TTC549 (cell line): Measurements from ENCODE around the gene NUMBL.
"Not testable (repeated sequence)": the region's sequence is repeated elsewhere in the genome, so short reads cannot be mapped to it uniquely, and the experiment has no call there.

ENCODE experiments used
- FAIRE-seq: peaks from 2 replicates; lab custom pipeline; 2012; peaks lifted over from hg19 to GRCh38; lab: Jason Lieb, UNC

NUMBL gene

DNA sequence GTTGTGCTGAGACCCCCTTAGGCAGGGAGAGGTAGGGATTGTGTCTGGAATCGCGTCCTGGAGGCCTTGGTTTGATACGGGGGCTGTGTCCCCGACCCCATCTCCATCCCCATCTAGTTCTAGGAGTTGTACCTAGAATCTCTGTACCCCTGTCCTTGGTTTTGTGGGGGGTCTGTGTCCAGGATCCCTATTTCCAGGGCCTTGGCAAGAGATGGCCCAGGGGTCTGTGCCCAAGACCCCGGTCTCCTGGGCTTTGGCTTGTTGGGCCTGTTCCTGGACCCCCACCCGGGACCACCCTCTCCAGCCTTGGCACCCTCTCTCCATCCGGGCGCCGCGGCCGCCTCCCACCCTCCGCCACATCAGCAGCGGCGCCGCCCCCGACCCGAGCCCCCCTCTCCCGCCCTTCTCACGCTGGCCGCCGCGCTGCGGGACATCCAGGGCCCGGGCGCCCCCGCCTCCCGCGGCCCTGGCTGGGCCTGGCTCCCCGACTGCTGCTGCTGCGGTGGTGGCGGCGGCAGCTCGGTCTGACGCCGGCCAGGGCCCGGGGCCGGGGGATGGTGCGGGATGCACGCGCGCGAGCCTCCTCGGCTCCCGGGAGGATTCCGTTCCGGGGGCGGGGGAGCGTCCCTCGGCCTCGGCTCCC, at the start of gene NUMBL:
TSS of gene NUMBL (minus strand) at position 602 of the 643 bp plus-strand sequence. CDS start at position 434, 168 bp downstream.
- no peak for FAIRE-seq

DNA sequence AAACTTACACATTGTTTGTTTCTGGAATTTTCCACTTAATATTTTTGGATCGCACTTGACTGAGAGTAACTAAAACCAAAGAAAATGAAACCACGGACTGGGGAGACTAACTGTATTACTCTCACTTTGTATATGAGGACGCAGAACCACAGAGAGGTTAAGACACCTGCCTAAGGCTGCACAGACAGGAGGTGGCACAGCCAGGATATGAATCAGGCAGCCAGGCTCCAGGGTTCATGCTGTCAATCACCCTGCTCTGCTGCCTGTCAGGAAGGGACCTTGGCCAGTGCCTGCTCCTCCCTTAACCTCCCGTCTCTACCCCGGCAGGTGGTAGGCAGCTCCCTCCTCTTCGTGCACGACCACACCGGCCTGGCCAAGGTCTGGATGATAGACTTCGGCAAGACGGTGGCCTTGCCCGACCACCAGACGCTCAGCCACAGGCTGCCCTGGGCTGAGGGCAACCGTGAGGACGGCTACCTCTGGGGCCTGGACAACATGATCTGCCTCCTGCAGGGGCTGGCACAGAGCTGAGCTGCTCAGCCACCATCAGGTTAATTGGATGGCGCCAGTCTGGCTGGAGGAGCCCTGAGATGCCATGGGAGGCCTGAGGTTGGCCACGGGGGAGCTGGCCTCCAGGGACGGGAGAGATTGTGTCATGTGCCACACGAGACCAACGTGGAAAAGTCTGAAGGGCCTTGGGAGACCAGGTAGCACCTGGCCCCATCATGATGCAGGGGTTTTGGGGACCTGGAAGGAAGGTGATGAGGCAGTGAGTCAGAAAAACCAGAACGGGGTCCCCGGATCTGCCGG, 48.8 kb upstream of the NUMBL start:
- FAIRE-seq = no peak

DNA sequence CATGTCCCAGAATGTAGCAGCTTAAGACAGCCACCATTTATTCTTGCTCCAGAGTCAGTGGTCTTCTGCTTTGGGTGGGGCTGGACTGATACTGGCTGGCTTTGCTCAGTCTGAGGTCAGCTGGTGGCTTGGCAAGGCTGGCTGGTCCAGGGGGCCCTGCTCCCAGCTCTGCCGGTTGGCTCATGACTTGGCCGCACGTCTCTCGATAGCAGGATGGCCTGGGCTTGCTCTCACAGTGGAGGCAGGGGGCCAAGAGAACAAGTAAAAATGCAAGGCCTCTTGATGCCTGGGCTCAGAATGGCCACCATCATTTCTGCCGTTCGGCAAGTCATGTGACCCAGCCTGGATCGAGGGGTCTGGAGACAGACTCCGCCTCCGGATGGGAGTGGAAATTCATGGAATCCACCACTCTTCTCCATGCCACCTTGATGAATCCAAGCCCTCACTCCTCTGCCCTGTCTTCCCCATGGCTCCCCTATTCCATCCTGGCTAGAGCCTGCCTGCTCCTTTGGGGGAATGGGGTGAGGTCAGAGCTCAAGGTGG, 46.7 kb upstream of the NUMBL start:
- no peak for FAIRE-seq

GRCh38 chr19:40736661-40737060, 46.2 kb upstream of the NUMBL start:
- no peak for FAIRE-seq

GRCh38 chr19:40735013-40735771, 44.7 kb upstream of the NUMBL start:
- FAIRE-seq = no peak

- FAIRE-seq = no peak
Measured at GRCh38 chr19:40733149-40733548, 42.7 kb upstream of the NUMBL start.

DNA sequence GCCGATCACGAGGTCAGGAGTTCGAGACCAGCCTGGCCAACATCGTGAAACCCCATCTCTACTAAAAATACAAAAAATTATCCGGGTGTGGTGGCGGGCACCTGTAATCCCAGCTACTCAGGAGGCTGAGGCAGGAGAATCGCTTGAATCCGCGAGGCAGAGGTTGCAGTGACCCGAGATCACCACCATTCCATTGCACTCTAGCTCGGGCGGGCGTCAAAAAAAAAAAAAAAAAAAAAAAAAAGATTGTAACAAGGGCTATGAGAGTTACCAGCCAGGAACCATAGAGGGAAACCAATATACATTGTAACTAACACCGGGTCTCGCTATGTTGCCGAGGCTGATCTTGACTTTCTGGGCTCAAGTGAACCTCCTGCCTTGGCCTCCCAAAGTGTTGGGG, 41.9 kb upstream of the NUMBL start:
- not testable (repeated sequence) for FAIRE-seq

- not testable (repeated sequence) for FAIRE-seq
Measured at GRCh38 chr19:40730065-40730464, 39.6 kb upstream of the NUMBL start.

DNA sequence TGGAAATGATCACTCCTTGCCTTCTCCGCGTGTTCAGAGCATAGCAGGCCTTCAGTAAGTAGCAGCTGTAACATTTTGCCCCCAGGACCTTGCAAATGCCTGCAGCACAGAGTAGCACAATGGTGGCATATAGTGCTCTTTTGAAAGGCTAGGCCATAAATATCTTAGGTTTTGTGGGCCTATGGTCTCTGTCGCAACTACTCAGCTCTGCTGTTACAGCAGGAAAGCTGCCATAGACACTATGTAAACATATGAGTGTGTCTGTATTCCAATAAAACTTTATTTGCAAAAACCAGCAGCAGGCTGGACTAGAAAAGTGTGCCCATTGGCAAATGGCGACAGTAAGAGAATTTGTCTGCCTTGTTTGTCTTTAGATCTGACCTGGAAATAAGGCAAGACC, 35.8 kb upstream of the NUMBL start:
- FAIRE-seq = no peak

DNA sequence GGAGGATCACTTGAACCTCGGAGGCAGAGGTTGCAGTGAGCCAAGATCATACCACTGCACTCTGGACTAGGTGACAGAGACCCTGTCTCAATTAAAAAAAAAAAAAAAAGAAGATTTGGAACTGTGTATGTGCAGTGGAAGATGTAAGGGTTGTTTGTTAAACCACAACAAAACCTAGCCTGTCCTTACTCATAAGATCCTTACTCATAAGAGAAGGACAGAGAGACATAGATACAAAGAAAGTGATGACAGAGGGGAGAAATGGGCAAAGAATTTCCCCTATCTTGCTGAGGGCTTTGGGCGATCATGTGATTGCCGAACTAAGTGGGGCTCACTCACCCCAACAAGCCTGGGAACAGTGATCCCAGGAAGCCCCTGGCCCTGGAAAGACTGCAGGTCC, 34.4 kb upstream of the NUMBL start:
- no peak for FAIRE-seq

DNA sequence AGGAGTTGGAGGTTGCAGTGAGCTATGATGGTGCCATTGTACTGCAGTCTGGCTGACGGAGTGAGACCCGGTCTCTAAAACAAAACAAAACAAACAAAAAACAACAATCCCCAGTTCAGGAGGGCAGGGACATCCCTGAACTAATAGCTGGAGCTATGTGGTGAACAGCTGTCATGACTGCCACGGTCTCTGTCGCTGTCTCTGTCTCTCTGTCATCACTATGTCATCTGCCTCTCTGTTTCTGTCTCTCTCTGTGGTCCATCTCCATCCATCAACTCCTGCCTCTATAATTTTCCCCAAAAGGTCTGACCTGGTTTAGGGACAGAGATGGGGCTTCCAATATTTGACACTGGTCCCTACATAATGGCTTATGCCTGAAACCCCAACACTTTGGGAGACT, 33.9 kb upstream of the NUMBL start:
- FAIRE-seq = no peak

DNA sequence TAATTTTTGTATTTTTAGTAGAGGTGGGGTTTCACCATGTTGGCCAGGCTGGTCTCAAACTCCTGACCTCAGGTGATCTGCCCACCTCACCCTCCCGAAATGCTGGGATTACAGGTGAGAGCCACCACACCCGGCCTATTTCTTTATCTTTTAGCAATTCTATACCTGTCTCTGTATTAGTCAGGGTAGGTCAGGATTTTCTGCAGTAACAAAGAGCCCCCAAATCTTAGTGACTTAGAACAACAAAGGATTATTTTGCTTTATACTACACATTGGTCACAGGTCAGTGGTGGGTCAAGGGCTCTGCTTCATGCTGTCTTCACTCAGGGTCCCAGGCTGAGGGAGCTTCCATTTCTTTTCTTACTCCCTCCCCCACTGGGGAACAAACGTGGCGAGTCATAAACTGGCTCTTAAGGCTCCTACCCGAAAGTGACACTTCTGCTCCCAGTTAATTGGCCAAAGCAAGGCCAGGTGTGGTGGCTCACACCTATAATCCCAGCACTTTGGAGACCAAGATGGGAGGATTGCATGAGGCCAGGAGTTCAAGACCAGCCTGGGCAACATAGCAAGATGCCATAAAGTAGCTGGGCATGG, 33.3 kb upstream of the NUMBL start:
- no peak for FAIRE-seq

GRCh38 chr19:40721936-40722661, 31.6 kb upstream of the NUMBL start:
- no peak for FAIRE-seq

DNA sequence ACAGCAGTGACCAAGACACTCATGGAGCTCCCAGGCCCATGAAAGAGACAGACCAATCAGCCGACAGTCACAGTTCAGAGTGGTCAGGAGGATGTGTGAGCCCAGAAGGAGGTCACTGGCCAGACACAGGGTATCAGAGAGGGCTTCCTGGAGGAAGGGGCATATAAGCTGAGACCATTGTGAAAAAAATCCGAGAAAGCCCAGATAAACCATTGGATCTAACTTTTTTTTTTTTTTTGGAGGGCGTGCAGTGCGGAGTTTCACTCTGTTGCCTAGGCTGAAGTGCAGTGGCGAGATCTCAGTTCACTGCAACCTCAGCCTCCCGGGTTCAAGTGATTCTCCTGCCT, 30.7 kb upstream of the NUMBL start:
- no peak for FAIRE-seq

- FAIRE-seq = no peak
Measured at GRCh38 chr19:40719414-40719894, 29.0 kb upstream of the NUMBL start.

DNA sequence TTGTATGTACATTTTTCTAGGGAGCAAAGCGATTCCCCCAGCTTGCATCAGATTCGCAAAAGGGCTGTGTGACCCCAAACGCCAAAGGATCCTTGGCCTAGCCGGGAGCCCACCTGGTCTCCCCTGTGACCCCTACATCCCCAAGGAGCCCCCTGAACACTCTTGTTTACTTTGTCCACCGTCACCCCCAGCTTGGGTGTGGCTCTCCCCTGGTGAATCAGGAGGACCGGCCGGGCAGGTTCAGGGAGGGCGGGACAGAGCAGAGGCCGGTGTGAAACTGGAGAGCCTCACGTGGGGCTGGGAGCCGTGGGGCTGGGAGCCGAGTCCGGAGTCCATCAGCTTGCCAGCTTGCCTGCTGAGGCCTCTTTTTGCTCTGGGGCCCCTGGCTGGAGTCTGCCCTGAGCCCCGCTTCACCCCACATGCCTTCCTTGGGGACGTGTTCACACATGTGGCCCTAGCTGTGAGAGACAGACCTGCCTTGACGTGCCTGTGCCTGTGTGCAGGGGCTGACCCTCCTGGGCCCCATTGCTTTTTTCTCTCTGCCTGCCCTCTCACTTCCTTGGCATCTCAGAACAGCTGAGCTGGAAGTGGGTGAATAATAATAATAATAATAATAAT, 28.4 kb upstream of the NUMBL start:
- no peak for FAIRE-seq

DNA sequence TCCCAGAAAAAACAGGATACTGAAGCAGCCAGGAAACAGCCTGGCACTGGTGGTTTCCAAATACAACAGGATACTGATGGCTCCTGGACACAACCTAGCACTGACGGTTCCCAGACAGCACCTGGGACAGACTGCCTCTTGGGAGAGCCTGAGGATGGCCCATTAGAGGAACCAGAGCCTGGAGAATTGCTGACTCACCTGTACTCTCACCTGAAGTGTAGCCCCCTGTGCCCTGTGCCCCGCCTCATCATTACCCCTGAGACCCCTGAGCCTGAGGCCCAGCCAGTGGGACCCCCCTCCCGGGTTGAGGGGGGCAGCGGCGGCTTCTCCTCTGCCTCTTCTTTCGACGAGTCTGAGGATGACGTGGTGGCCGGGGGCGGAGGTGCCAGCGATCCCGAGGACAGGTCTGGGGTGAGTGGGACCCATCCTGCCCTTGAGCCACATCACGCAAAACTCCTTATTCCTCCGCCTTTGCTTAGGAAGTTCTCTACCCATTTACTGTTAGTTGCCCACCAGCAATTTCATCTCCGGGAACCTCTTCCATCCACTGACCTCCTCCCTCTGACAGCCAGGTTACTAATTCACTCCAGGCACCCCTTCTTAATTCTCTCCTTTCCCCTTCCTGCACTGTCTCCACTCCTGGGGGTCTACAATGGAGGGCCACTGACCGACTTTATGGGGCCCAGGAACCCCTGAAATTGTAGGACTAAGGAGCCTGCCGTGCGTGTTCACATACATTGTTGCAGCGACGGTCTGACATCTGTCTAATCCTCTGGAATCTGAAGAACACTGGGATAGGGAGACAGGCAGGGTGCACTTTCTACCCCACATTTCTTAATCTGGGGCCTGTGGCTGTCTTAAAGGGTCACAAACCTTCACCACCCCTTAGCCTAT, 27.7 kb upstream of the NUMBL start:
- no peak for FAIRE-seq

GRCh38 chr19:40717325-40717879, 27.0 kb upstream of the NUMBL start:
- no peak for FAIRE-seq

DNA sequence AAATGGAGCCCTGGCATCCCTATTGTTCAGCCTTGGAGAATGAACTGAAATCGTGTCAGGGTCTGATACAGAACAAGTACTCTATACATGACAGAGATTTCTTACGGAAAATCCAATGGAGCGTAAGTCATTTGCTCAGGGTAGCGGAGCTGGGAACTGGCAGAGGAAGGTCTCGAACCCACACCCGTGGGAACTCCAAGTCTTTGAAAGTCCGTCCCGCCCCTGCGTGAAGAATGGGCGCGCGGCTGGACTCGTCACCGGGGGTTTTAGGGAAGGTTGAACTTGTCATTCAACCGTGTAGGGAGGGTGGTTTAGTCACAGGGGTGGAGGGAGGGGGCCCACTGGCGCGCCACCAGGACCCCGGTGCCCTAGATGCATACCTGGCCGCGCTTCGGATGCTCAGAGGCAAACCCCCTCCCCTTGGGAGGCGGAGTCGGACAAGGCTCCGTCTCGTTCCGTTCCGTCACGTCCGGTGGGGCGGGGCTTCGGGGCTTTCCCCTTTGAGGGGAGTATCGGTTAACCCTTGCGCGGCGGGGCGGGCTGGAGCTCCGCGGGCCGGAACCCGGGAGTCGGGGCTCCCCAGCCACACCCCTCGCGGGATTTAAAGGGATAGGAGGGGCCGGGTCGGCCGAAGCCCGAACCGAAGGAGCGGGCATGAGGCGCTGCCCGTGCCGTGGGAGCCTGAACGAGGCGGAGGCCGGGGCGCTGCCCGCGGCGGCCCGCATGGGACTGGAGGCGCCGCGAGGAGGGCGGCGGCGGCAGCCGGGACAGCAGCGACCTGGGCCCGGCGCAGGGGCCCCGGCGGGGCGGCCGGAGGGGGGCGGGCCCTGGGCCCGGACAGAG, 26.3 kb upstream of the NUMBL start, which contains the start of the genes COQ8B and ITPKC:
TSS of gene COQ8B (minus strand) at position 405 of the 843 bp plus-strand sequence. CDS start 2,254 bp downstream, outside the sequence.
TSS of gene ITPKC (plus strand) at position 631 of the 843 bp plus-strand sequence. CDS start at position 655, 24 bp downstream.
- FAIRE-seq = peak; percentile 49
